Activated CD4-positive, alpha-beta T cell treated with anti-CD3 and anti-CD28 coated beads for 4 hours (primary cell): ENCODE measurements around the gene SLC6A8.
"Not testable (repeated sequence)": the region's sequence is repeated elsewhere in the genome, so short reads cannot be mapped to it uniquely, and the experiment has no call there.

ENCODE experiments used
- DNase-seq, 2 donors: peaks; one replicate each; pipeline ENCODE4 v3.0.0-alpha.2; 2020

The SLC6A8 gene

GRCh38 chrX:153672531-153673427 lies 14.9 kb upstream of the SLC6A8 start:
- peak in 1 of 2 donors; percentile 31 for DNase-seq

DNA sequence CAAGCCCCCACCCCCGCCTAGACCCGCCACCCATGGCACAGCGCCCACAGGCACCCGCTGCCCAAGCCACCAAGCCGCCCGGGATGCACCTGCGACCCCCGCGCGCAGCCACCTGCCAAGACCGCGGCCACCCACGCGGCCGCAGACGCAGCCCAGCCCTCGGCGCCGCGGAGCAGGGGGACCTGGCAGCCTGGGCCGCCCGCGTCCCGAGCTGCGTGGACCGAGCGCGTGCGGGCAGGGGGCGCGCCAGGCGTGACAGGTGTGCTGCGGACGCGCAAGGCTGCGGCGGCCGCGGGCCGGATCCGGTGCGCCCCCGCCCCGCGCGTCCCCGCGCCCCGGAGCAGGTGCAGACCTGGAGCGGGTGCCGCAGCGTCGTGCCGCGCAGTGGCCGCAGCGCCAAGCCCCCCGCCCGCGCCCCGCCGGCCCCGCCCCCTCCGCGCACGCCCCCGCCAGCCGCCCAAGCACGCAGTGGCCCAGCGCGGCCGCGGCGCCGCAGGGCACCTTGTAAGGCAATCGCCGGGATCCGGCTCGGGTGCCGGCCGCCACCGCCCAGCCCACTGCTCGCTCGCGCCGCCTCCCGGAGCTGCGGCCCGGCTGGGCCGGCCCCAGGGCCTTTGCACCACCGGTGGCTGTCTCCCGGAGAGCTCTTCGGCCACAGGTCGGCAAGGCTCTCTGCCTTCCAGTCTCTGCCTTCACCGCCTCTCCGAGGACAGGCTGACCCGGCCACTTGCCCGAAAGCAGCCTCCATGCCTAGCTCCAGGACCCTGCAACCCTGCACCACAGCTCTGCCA lies 14.1 kb upstream of the SLC6A8 start, which contains the start of gene PNCK:
TSS of gene PNCK (minus strand) at position 386 of the 791 bp plus-strand sequence. CDS start 737 bp downstream, outside the sequence.
- no peak for DNase-seq

DNA sequence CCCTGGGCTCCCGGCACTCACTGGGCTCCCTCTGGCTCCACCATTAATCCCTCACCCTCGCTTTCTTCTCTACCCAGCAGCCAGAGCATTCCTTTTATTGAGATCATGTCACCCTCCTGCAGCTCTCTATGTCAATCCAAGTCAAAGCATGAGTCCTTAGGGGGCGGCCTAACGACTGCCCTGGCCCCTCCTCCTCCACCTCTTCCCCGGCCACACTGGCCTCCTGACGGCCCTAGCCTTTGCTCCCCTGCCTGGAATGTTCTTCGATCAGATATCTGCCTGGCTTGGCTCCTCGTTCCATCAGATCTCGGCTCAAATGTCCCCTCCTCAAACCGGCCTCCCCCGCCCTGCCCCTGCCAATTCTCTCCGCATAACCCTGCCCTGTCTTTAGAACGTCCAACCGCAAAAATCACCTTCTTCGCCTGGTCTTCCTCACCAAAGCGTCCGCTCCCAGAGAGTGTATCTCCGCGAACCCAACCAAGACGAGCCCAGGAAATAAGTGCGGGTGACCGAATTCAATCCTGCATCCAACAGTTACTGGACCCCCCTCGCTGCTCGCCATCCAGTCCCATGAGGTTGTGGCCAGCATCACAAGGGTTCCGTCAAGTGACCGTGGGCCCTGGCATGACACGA lies 13.4 kb upstream of the SLC6A8 start:
- DNase-seq: no peak

GRCh38 chrX:153681175-153681574 lies 6.6 kb upstream of the SLC6A8 start:
- no peak for DNase-seq

- not testable (repeated sequence) for DNase-seq
Measured at GRCh38 chrX:153683486-153683885, 4.2 kb upstream of the SLC6A8 start.

GRCh38 chrX:153684467-153685155 lies 3.1 kb upstream of the SLC6A8 start:
- no peak for DNase-seq

DNA sequence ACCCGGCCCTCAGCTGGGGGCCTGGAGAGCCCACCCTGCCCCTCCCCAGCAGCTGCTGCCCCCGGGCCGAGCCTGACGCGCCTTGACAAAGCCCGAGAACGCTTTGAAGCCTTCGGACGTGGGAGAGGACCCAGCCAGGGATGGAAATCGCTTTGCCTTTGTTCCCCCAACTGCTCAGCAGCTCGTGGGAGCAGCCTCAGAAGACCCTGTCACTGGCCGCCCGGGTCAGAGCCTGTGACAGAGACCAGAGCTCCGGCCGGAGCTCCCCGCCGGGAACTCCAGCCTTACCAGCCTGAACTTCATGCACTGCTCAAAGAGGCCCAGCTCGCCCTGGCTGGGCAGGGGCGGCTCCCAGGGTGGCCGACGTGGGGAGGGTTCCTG lies 2.6 kb upstream of the SLC6A8 start:
- DNase-seq: no peak

DNA sequence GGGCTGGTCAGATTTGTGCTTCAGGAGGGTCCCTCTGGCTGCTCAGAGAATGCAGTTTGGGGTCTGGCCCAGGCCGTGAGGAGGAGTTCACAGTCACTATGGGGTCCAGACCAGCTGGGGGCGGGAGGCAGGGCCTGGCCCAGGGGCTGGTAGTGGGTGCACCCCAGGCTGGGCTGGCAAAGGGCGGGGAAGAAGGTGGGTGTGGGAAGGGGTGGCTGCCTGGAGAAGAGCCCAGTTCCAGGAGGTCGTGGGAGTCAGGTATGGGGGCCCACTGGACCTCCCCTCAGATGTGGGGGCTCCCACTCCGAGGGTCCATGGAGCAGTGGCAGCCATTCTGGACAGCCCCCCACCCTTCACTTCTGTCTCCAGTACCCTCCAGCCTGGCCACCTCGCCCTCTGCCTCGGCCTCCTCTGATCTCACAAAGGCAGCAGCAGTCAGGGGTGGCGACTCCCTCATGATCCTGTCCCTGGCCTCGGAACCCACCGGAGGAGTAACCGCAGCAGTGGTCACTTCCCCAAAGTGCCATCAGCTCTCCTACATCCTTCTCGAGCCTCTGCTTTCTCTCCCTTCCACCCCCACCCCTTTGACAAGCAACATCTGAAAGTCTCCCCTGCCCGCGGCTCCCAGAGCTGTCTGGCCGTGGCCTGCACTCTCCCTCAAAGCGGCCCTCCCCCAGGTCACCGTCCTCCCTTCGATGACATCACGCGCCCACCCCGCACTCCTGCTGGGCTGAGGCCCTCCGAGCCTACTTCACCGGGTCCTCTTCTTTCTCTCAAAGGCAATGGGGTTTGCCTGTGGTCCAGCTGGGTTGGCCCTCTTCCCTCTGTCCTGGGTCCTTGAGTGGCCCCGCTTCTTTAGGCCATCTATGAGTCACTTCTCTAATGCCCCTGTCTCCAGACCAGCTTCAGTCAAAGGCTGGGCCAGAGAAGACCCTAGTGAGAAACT lies 1.7 kb upstream of the SLC6A8 start:
- no peak for DNase-seq

GRCh38 chrX:153686711-153687110 lies 1.0 kb upstream of the SLC6A8 start:
- DNase-seq: no peak

DNA sequence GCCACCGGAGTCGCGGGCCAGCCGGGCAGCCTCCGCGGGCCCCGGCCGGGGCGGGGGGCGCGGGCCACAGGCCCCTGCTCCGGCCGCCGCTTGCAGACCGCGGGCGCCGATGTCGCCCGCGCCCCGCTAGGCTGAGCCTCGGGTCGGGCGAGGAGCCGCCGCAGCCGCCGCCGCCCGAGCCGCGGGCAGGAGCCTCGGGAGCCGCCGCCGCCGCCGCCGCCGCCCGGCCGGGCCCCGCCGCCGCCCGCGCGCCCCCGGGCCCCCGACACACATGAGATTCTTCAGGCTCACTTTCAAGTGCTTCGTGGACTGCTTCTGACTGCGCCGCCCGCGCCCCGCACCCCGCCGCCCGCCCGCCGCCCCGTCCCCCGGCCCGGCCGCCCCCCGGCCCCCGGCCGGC lies 345 bp downstream of the SLC6A8 start:
- no peak for DNase-seq

- no peak for DNase-seq
Measured at GRCh38 chrX:153688506-153688905, 780 bp downstream of the SLC6A8 start.

DNA sequence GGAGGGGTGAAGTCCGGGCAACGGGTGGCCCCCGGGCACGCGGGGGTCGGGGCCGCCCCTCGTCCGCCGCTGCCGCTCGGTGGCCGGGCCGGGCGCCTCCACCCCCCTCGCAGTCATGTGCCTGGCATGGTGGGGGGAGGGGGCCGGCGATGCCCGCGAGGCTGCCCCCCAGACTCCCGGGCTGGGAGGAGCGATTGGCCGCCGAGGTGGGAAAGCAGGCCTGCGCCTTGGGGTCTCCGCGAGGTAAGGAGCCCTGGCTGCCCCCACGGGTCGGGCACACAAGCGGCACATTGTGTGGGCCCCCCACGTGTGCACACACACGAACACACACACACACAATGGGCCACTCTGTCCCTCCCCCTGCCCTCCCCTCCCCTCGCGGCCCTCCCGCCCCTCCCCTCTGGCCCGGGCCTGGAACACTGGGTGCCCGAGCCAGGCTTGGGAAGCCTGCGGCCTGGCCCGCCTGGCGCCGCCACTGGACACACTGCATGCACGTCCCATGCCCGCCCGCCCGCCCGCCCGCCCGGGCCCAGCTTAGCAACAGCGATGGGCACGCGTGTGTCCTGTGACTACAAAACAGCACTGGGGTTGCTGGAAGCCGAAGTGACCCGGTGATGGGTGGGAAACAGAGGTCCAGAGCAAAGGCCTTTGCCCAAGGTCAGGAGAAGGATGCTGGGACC lies 1.3 kb downstream of the SLC6A8 start:
- DNase-seq: no peak

GRCh38 chrX:153689654-153690465 lies 2.1 kb downstream of the SLC6A8 start:
- DNase-seq: no peak

GRCh38 chrX:153690466-153690865 lies 2.7 kb downstream of the SLC6A8 start:
- no peak for DNase-seq

DNA sequence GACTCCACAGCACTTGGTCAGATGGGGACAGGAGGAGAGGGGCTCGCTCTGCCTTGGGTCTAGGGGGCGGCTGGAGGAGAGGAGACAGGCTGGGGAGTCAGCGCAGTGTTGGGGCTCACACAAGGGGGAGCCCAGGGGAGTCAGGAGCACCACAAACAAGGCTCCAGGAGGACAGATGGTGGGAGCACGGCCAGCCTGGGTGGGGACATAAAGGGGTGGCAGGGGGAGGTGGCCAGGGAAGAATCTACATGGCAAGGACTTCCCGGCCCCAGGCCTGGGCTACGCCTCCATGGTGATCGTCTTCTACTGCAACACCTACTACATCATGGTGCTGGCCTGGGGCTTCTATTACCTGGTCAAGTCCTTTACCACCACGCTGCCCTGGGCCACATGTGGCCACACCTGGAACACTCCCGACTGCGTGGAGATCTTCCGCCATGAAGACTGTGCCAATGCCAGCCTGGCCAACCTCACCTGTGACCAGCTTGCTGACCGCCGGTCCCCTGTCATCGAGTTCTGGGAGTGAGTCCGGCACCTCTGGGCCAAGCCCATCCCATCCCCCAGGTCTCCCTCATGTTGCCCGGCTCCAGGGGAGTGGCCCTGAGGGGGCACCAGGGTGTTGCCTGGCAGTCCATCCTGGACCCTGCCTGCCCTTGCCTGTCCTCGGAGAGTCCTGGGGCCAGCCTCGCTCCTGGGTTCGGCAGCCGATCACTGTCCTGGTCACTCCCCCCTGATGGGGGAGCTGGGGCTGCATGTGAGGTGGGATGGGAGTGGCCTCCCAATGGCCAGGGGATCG lies 3.5 kb downstream of the SLC6A8 start:
- DNase-seq: not testable (repeated sequence)

GRCh38 chrX:153692003-153692402 lies 4.3 kb downstream of the SLC6A8 start:
- no peak for DNase-seq

- no peak for DNase-seq
Measured at GRCh38 chrX:153692611-153693156, 5.0 kb downstream of the SLC6A8 start.

DNA sequence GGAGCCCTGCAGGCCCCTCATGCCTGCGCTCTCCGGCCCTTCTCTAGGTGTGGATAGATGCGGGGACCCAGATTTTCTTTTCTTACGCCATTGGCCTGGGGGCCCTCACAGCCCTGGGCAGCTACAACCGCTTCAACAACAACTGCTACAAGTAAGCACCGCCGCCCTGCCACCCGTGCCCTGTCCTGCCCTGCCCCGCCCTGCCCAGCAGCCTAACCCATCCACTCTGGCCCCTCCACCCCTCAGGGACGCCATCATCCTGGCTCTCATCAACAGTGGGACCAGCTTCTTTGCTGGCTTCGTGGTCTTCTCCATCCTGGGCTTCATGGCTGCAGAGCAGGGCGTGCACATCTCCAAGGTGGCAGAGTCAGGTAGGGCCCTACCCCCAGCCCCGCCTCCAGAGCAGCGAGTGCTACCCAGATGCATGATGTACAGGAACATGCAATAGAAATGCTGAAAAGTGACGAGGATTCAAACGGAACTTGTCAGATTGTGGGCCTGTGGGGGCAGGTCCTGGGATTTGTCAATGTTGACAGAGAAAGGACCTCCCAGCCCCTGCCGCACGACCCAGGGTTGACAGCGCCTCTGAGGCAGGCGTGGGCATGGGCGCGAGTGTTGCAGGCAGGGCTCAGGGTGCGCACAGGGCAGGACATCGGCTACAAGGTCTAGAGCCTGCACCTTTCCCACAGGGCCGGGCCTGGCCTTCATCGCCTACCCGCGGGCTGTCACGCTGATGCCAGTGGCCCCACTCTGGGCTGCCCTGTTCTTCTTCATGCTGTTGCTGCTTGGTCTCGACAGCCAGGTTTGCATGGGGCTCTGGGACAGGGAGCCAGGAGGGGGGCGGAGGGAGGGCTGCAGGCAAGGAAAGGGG lies 5.7 kb downstream of the SLC6A8 start:
- no peak for DNase-seq
